Choroid plexus epithelial cell (primary cell): ENCODE measurements around the gene ADGRB3.
"Not testable (repeated sequence)": the region's sequence is repeated elsewhere in the genome, so short reads cannot be mapped to it uniquely, and the experiment has no call there.

Source experiments
- DNase-seq: peaks from one replicate; pipeline ENCODE4 v3.0.0-alpha.2; 2010; ENCODE audit warnings: low read depth
- H3K4me3 ChIP-seq: 2 replicates; pipeline ENCODE4 v1.5.1; 2011; ENCODE audit warnings: low read depth, mild to moderate bottlenecking, control low read depth, low read length, moderate library complexity
- TF ChIP-seq, protein P1 (sequence below): conservative IDR thresholded peaks from 2 replicates; pipeline ENCODE4 v1.5.1; 2011; ENCODE audit warnings: low read depth, mild to moderate bottlenecking, control low read depth, inconsistent platforms, low read length, moderate library complexity

Gene ADGRB3

DNA sequence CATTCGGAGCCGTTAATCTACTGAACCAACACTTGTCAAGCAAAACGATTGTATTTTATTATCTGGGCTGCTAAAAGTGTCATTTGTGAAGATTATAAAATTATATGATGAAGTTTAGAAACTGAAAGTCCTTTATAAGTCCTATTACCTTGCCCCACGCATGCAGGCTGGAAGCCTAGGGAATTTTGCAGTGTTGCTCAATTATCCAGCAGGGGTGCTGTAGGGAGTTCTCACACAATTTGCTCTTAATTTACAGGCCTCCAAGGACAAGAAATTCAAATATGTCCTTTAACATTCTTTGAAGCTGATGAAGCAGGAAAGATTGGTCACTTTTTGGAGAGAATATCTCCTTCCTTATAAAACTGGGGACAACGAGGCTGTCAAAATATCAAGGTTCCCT is 792.8 kb downstream of the ADGRB3 start:
- no peak overlapping the region for H3K4me3 ChIP-seq
- TF ChIP-seq, protein P1, sequence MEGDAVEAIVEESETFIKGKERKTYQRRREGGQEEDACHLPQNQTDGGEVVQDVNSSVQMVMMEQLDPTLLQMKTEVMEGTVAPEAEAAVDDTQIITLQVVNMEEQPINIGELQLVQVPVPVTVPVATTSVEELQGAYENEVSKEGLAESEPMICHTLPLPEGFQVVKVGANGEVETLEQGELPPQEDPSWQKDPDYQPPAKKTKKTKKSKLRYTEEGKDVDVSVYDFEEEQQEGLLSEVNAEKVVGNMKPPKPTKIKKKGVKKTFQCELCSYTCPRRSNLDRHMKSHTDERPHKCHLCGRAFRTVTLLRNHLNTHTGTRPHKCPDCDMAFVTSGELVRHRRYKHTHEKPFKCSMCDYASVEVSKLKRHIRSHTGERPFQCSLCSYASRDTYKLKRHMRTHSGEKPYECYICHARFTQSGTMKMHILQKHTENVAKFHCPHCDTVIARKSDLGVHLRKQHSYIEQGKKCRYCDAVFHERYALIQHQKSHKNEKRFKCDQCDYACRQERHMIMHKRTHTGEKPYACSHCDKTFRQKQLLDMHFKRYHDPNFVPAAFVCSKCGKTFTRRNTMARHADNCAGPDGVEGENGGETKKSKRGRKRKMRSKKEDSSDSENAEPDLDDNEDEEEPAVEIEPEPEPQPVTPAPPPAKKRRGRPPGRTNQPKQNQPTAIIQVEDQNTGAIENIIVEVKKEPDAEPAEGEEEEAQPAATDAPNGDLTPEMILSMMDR = no peak
- no peak for DNase-seq

DNA sequence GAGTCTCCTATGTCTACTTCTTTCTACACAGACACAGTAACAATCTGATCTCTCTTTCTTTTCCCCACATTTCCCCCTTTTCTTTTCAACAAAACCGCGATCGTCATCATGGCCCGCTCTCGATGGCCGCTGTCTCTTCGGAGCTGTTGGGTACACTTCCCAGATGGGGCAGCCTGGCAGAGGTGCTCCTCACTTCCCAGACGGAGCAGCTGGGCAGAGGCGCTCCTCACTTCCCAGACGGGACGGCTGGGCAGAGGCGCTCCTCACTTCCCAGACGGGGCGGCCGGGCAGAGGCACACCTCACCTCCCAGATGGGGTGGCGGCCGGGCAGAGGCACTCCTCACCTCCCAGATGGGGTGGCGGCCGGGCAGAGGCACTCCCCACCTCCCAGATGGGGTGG is 797.1 kb downstream of the ADGRB3 start:
- H3K4me3 ChIP-seq, DNase-seq: not testable (repeated sequence)

GRCh38 chr6:69433116-69433515 is 798.0 kb downstream of the ADGRB3 start:
- H3K4me3 ChIP-seq, DNase-seq: not testable (repeated sequence)

GRCh38 chr6:69438113-69438512 is 803.0 kb downstream of the ADGRB3 start:
- TF ChIP-seq, protein P1 = no peak
- DNase-seq = no peak
- no peak overlapping the region for H3K4me3 ChIP-seq
